Measurements from ENCODE around the gene KCNMA1.
"Not testable (repeated sequence)": the region's sequence is repeated elsewhere in the genome, so short reads cannot be mapped to it uniquely, and the experiment has no call there.

The KCNMA1 gene

DNA sequence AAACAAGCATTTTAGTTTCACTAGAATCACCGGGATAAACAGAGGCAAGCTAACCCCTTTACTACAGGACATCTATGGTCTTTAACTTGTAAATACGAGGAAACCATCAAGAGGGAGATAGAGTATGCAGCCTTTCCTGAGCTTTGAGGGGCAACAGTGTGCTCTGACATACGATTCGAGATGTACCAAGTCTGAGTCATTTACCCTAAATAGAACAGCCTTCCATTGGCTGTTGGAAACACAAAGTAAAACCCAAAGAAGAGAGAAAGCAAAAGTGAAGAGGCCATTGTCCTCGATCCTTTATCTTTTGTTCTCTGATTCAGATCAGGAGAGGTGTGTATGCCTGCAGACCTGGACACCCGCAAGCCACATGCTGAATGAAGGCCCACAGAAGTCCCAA, 289.5 kb downstream of the KCNMA1 start:
- no peaks in the 10 kb centered on the region for H3K36me3 ChIP-seq (ENCODE audit: insufficient read depth, insufficient read length, low read length)
- no peak for DNase-seq (ENCODE audit: low read depth, low spot score)
- TF ChIP-seq ZNF274 (IDR thresholded peaks at IDR 0.05; ENCODE audit: low read depth, low read length), result no peak
- TF ChIP-seq SUZ12 (IDR thresholded peaks at IDR 0.05; ENCODE audit: extremely low read depth, insufficient read depth, insufficient read length), result no peak
- TF ChIP-seq YY1 (IDR thresholded peaks at IDR 0.05; ENCODE audit: insufficient read depth, insufficient read length), result no peak
- no peaks in the 10 kb centered on the region for H3K4me1 ChIP-seq (ENCODE audit: insufficient read depth, insufficient read length)
- no peaks in the 10 kb centered on the region for H3K9me3 ChIP-seq (ENCODE audit: insufficient read depth, low read length)
- H3K9ac ChIP-seq (ENCODE audit: insufficient read length, low read depth), result no peak overlapping the region
- H3K27me3 ChIP-seq (ENCODE audit: insufficient read depth, insufficient read length), result no peaks in the 10 kb centered on the region
- no peak overlapping the region for H3K4me3 ChIP-seq (ENCODE audit: insufficient read length, low read depth)

DNA sequence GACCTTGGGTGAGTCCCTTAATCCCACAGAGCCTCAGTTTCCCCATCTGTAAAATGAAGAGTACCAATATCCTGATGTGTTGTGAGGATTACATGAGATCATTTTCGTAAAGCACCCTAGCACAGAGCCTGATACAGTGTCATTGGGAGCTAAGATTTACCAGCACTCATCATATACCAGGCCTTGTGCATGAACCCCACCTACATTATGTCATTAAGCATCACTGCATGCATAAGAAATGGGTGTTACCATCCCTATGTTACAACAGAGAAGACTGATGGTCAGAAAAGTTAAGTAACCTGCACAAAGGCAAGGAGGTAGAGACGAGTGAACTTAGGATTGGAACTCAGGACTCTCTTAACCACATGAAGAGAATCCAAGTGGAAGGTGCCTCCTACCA, 290.6 kb downstream of the KCNMA1 start:
- no peaks in the 10 kb centered on the region for H3K4me1 ChIP-seq (ENCODE audit: insufficient read depth, insufficient read length)
- no peaks in the 10 kb centered on the region for H3K27me3 ChIP-seq (ENCODE audit: insufficient read depth, insufficient read length)
- H3K9me3 ChIP-seq (ENCODE audit: insufficient read depth, low read length), result no peaks in the 10 kb centered on the region
- H3K4me3 ChIP-seq (ENCODE audit: insufficient read length, low read depth), result no peak overlapping the region
- no peak for DNase-seq (ENCODE audit: low read depth, low spot score)
- TF ChIP-seq YY1 (IDR thresholded peaks at IDR 0.05; ENCODE audit: insufficient read depth, insufficient read length) (no peak), SUZ12 (IDR thresholded peaks at IDR 0.05; ENCODE audit: extremely low read depth, insufficient read depth, insufficient read length) (no peak), ZNF274 (IDR thresholded peaks at IDR 0.05; ENCODE audit: low read depth, low read length) (no peak)
- H3K36me3 ChIP-seq (ENCODE audit: insufficient read depth, insufficient read length, low read length), result no peaks in the 10 kb centered on the region
- no peak overlapping the region for H3K9ac ChIP-seq (ENCODE audit: insufficient read length, low read depth)

DNA sequence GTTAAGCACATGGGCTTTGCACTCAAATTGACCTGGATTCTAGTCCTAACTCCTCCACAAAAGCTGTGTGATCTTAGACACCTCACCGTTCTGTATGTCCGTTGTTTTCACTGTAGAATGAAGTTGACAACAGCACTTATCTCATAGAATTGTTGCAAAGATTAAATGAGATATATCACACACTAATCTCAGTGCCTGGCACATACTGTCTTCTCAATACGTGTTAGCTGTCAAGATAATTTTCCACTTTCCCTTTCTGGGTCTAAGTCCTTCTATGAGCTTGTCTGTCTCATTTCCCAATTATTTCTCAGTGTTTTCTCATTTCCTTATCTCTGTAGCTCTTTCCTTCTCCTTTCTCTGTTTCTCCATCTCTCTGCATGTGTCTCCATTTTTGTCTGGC, 296.6 kb downstream of the KCNMA1 start:
- DNase-seq (ENCODE audit: low read depth, low spot score), result no peak
- H3K4me1 ChIP-seq (ENCODE audit: insufficient read depth, insufficient read length), result no peaks in the 10 kb centered on the region
- no peak for TF ChIP-seq SUZ12 (IDR thresholded peaks at IDR 0.05; ENCODE audit: extremely low read depth, insufficient read depth, insufficient read length)
- no peak for TF ChIP-seq ZNF274 (IDR thresholded peaks at IDR 0.05; ENCODE audit: low read depth, low read length)
- TF ChIP-seq YY1 (IDR thresholded peaks at IDR 0.05; ENCODE audit: insufficient read depth, insufficient read length), result no peak
- peaks cover 8% of the 10 kb centered on the region; the same call in 1 of the 2 replicates for H3K9me3 ChIP-seq (ENCODE audit: insufficient read depth, low read length)
- H3K9ac ChIP-seq (ENCODE audit: insufficient read length, low read depth), result no peak overlapping the region
- no peaks in the 10 kb centered on the region for H3K36me3 ChIP-seq (ENCODE audit: insufficient read depth, insufficient read length, low read length)
- no peak overlapping the region for H3K4me3 ChIP-seq (ENCODE audit: insufficient read length, low read depth)
- no peaks in the 10 kb centered on the region for H3K27me3 ChIP-seq (ENCODE audit: insufficient read depth, insufficient read length)

DNA sequence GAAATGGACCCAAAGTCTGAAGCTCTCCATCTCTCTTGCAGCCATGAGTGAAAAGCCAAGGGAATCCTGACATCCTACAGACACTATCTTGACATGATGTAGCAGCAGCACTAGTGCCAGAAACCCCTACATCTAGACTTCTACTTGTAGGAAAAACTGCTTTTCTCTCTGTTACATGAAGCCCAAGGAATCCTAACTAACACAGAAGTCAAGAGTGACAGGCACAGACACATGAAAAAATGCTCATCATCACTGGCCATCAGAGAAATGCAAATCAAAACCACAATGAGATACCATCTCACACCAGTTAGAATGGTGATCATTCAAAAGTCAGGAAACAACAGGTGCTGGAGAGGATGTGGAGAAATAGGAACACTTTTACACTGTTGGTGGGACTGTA, 297.7 kb downstream of the KCNMA1 start:
- not testable (repeated sequence) for H3K9ac ChIP-seq (ENCODE audit: insufficient read length, low read depth); H3K4me1 ChIP-seq (ENCODE audit: insufficient read depth, insufficient read length); H3K27me3 ChIP-seq (ENCODE audit: insufficient read depth, insufficient read length); H3K36me3 ChIP-seq (ENCODE audit: insufficient read depth, insufficient read length, low read length); H3K9me3 ChIP-seq (ENCODE audit: insufficient read depth, low read length); DNase-seq (ENCODE audit: low read depth, low spot score); H3K4me3 ChIP-seq (ENCODE audit: insufficient read length, low read depth)

DNA sequence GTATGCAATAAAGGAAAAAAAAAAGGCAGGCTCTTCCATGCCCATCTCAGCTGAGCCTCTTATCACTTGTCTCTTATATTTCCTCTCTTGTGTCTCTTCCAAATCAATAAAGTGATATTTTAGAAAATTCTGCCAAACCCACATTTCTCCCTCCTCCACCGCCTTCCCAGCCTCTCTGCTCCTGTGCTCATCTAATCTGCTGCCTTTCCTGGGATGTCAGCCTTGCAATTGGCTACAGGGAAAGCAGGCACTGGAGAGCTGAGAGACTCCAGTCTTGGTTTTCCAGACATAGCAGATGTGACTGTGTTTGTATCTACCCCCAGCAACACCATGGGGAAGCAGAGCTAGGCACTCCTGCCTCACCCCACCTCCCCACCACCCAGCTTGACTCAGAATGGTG, 298.4 kb downstream of the KCNMA1 start:
- no peak for DNase-seq (ENCODE audit: low read depth, low spot score)
- Histone ChIP-seq H3K4me3 (ENCODE audit: insufficient read length, low read depth) (no peak overlapping the region), H3K9me3 (ENCODE audit: insufficient read depth, low read length) (peaks cover 8% of the 10 kb centered on the region; the same call in 1 of the 2 replicates), H3K36me3 (ENCODE audit: insufficient read depth, insufficient read length, low read length) (no peaks in the 10 kb centered on the region), H3K9ac (ENCODE audit: insufficient read length, low read depth) (no peak overlapping the region), H3K4me1 (ENCODE audit: insufficient read depth, insufficient read length) (no peaks in the 10 kb centered on the region), H3K27me3 (ENCODE audit: insufficient read depth, insufficient read length) (no peaks in the 10 kb centered on the region)
- no peak for TF ChIP-seq SUZ12 (IDR thresholded peaks at IDR 0.05; ENCODE audit: extremely low read depth, insufficient read depth, insufficient read length)
- no peak for TF ChIP-seq YY1 (IDR thresholded peaks at IDR 0.05; ENCODE audit: insufficient read depth, insufficient read length)
- TF ChIP-seq ZNF274 (IDR thresholded peaks at IDR 0.05; ENCODE audit: low read depth, low read length), result no peak

DNA sequence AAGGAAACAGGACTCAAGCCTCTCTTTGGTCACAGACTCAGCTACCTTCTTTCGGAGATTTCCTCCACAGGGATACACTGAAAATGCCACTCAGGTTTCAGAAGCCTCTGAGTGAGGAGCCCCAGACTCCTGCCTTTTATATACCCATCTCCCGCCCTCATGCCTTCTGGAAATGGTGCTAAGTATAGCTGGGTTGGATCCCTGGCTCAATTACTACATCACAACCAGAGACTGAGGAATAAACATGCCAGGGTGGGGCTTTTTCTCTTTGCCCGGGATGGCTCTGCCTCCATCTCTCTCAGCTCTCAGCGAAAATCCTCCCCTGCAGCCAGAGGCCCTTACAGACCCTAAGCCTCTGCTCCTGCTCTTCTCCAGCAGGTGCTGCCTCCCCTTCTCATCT, 299.5 kb downstream of the KCNMA1 start:
- Histone ChIP-seq H3K27me3 (ENCODE audit: insufficient read depth, insufficient read length) (no peaks in the 10 kb centered on the region), H3K4me3 (ENCODE audit: insufficient read length, low read depth) (no peak overlapping the region), H3K36me3 (ENCODE audit: insufficient read depth, insufficient read length, low read length) (no peaks in the 10 kb centered on the region), H3K4me1 (ENCODE audit: insufficient read depth, insufficient read length) (no peaks in the 10 kb centered on the region), H3K9me3 (ENCODE audit: insufficient read depth, low read length) (peaks cover 8% of the 10 kb centered on the region; the same call in 1 of the 2 replicates), H3K9ac (ENCODE audit: insufficient read length, low read depth) (no peak overlapping the region)
- TF ChIP-seq YY1 (IDR thresholded peaks at IDR 0.05; ENCODE audit: insufficient read depth, insufficient read length) (no peak), SUZ12 (IDR thresholded peaks at IDR 0.05; ENCODE audit: extremely low read depth, insufficient read depth, insufficient read length) (no peak), ZNF274 (IDR thresholded peaks at IDR 0.05; ENCODE audit: low read depth, low read length) (no peak)
- no peak for DNase-seq (ENCODE audit: low read depth, low spot score)

GRCh38 chr10:77334501-77334900, 303.1 kb downstream of the KCNMA1 start:
- Histone ChIP-seq H3K27me3 (ENCODE audit: insufficient read depth, insufficient read length) (no peaks in the 10 kb centered on the region), H3K4me1 (ENCODE audit: insufficient read depth, insufficient read length) (no peaks in the 10 kb centered on the region), H3K9me3 (ENCODE audit: insufficient read depth, low read length) (peaks cover 4% of the 10 kb centered on the region; the same call in 1 of the 2 replicates), H3K4me3 (ENCODE audit: insufficient read length, low read depth) (no peak overlapping the region), H3K36me3 (ENCODE audit: insufficient read depth, insufficient read length, low read length) (no peaks in the 10 kb centered on the region), H3K9ac (ENCODE audit: insufficient read length, low read depth) (no peak overlapping the region)
- no peak for TF ChIP-seq SUZ12 (IDR thresholded peaks at IDR 0.05; ENCODE audit: extremely low read depth, insufficient read depth, insufficient read length)
- DNase-seq (ENCODE audit: low read depth, low spot score), result no peak

All from NT2/D1 (cell line).